WTC11 (cell line): ENCODE measurements around the gene SRRM2.

ENCODE experiments used
- ATF1 ChIP-seq: sonication (generic); formaldehyde crosslinking; IDR thresholded peaks from 2 replicates; pipeline ENCODE4 v1.8.1; 2023; ENCODE audit warnings: mild to moderate bottlenecking, moderate library complexity, missing genetic modification reagents
- EMX1 ChIP-seq: fragments of 250-450 bp; sonication (Bioruptor Pico); IDR thresholded peaks from 2 replicates; pipeline ENCODE4 v1.8.0; 2021; ENCODE audit warnings: mild to moderate bottlenecking
- GABPB1 ChIP-seq: sonication (generic); formaldehyde crosslinking; IDR thresholded peaks from 2 replicates; pipeline ENCODE4 v1.8.1; 2023; ENCODE audit warnings: mild to moderate bottlenecking, missing genetic modification reagents
- JUN ChIP-seq: sonication (generic); formaldehyde crosslinking; IDR thresholded peaks from 2 replicates; pipeline ENCODE4 v1.8.0; 2023; ENCODE audit warnings: mild to moderate bottlenecking, missing genetic modification reagents
- MAX ChIP-seq: sonication (generic); formaldehyde crosslinking; IDR thresholded peaks from 2 replicates; pipeline ENCODE4 v1.8.0; 2022; ENCODE audit warnings: mild to moderate bottlenecking, missing genetic modification reagents
- MLX ChIP-seq: sonication (generic); formaldehyde crosslinking; IDR thresholded peaks from 2 replicates; pipeline ENCODE4 v1.8.1; 2023; ENCODE audit warnings: mild to moderate bottlenecking, missing genetic modification reagents, moderate library complexity
- PRDM15 ChIP-seq: sonication (generic); formaldehyde crosslinking; IDR thresholded peaks from 2 replicates; pipeline ENCODE4 v1.8.0; 2022; ENCODE audit warnings: missing genetic modification reagents
- USF2 ChIP-seq: sonication (generic); formaldehyde crosslinking; IDR thresholded peaks from 2 replicates; pipeline ENCODE4 v1.8.1; 2023; ENCODE audit warnings: mild to moderate bottlenecking, missing genetic modification reagents, moderate library complexity
- TF ChIP-seq, protein P1 (sequence below): fragments of 200-600 bp; IDR thresholded peaks from 2 replicates; pipeline ENCODE4 v1.8.0; 2022; ENCODE audit warnings: antibody characterized with exemption
- TF ChIP-seq, protein P2 (sequence below): sonication (generic); formaldehyde crosslinking; IDR thresholded peaks from 2 replicates; pipeline ENCODE4 v1.8.1; 2023; ENCODE audit warnings: mild to moderate bottlenecking, moderate library complexity, missing genetic modification reagents
- TF ChIP-seq, protein P3 (sequence below): sonication (generic); formaldehyde crosslinking; conservative IDR thresholded peaks from 2 replicates; pipeline ENCODE4 v1.8.1; 2022; ENCODE audit warnings: mild to moderate bottlenecking, missing genetic modification reagents

DNA sequence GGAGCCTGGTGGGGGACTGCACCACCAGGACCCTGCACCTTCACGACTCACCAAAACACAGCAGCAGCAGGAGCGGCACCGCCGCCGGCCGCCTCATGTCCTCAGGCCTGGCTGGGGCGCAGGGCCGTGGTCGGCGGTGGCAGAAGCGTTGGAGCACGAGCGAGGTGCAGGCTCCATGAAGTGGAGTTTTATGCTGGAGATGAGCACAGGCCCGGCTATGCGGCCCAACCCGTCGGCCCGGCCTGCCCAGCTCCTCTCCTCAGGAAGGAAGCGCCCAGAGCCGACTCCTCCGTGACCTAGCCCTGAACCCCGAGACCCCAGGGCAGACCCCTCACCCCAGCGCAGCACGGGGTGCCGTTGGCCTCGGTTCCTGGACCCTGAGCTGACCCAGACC is 32.4 kb upstream of the SRRM2 start, which contains the start of gene PRSS27:
- TF ChIP-seq PRDM15 (no peak), EMX1 (no peak), GABPB1 (no peak), ATF1 (no peak), USF2 (CRISPR knock-in tag) (no peak), JUN (CRISPR knock-in tag) (no peak), MLX (CRISPR knock-in tag) (no peak), MAX (CRISPR knock-in tag) (0 out of 2 replicates have a peak, but pooled peaks have one; percentile 17)
- TF ChIP-seq, protein P1, sequence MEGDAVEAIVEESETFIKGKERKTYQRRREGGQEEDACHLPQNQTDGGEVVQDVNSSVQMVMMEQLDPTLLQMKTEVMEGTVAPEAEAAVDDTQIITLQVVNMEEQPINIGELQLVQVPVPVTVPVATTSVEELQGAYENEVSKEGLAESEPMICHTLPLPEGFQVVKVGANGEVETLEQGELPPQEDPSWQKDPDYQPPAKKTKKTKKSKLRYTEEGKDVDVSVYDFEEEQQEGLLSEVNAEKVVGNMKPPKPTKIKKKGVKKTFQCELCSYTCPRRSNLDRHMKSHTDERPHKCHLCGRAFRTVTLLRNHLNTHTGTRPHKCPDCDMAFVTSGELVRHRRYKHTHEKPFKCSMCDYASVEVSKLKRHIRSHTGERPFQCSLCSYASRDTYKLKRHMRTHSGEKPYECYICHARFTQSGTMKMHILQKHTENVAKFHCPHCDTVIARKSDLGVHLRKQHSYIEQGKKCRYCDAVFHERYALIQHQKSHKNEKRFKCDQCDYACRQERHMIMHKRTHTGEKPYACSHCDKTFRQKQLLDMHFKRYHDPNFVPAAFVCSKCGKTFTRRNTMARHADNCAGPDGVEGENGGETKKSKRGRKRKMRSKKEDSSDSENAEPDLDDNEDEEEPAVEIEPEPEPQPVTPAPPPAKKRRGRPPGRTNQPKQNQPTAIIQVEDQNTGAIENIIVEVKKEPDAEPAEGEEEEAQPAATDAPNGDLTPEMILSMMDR, result no peak
- TF ChIP-seq, protein P2, sequence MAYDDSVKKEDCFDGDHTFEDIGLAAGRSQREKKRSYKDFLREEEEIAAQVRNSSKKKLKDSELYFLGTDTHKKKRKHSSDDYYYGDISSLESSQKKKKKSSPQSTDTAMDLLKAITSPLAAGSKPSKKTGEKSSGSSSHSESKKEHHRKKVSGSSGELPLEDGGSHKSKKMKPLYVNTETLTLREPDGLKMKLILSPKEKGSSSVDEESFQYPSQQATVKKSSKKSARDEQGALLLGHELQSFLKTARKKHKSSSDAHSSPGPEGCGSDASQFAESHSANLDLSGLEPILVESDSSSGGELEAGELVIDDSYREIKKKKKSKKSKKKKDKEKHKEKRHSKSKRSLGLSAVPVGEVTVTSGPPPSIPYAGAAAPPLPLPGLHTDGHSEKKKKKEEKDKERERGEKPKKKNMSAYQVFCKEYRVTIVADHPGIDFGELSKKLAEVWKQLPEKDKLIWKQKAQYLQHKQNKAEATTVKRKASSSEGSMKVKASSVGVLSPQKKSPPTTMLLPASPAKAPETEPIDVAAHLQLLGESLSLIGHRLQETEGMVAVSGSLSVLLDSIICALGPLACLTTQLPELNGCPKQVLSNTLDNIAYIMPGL, result no peak
- TF ChIP-seq, protein P3, sequence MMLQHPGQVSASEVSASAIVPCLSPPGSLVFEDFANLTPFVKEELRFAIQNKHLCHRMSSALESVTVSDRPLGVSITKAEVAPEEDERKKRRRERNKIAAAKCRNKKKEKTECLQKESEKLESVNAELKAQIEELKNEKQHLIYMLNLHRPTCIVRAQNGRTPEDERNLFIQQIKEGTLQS (CRISPR knock-in tag), result no peak
